GM21526 (cell line): Measurements from ENCODE around the gene IDE.
"Not testable (repeated sequence)": the region's sequence is repeated elsewhere in the genome, so short reads cannot be mapped to it uniquely, and the experiment has no call there.

Source experiments
- ATAC-seq: cut with Tn5 transposase; IDR thresholded peaks from one replicate; pipeline ENCODE4 v1.9.1; 2021; ENCODE audit warnings: moderate library complexity; ENCODE audit not compliant: unreplicated experiment, low FRiP score

The IDE gene

GRCh38 chr10:92502296-92502808, 71.5 kb downstream of the IDE start:
- no peak for ATAC-seq

DNA sequence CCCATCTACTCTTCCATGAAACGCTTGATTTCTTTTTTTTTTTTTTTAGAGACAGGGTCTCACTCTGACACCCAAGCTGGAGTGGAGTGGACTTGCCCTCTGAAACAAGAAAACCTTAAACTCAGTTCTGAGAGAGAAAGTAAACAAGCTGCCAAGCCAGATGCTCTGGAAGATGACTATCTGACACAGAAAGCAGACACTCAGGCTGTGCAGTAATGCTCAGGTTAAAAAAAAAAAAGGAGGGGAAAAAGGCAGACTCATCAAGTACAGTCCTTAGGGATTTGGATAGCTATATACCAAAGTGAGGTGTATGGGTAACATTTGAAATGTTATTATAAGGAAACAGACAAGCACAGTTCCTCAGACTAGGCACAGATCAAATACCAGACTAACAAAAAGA, 80.5 kb downstream of the IDE start:
- no peak for ATAC-seq

DNA sequence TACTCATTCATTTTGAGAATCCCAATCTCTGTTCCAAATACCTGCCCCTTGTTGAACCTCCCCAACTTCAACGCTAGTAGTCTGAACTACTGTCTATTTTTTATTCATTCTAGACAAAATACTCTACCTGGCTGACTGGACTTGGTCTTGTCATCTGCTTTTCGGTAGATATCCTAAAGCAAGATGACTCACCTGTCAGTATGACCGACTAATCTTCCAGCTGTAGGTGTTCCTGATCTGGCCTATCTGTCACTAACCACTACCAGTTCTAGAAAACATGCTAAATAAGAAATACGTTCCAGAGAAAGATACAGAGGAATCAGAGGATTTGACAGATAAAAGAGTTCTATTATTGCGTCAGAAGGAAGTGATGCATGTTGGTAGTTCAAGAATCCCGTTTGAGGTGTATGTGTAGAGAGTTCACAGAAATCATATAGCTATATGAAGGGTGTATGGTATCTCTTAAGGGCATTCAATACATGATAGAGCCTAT, 81.1 kb downstream of the IDE start:
- ATAC-seq, result no peak

DNA sequence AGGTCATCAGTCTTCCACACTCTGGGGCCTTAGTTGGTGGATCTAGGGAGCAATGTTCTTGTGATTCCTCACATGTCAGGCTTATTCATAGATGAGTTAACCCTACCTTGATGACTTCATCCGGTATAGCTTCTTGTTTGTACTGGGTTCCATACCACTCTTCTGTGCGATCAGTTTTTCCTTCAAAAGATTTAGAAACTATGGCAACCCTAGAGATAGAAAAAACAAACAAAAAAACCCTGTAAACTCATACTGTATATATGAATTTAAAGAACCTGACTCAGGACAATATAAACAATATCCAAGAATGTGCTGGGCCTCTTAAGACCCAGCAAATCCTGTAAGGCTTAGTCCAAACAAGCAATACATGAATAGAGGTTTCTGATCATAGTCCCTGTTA, 83.5 kb downstream of the IDE start:
- ATAC-seq, result no peak

GRCh38 chr10:92486637-92487036, 87.3 kb downstream of the IDE start:
- no peak for ATAC-seq

GRCh38 chr10:92483539-92483938, 90.4 kb downstream of the IDE start:
- no peak for ATAC-seq

DNA sequence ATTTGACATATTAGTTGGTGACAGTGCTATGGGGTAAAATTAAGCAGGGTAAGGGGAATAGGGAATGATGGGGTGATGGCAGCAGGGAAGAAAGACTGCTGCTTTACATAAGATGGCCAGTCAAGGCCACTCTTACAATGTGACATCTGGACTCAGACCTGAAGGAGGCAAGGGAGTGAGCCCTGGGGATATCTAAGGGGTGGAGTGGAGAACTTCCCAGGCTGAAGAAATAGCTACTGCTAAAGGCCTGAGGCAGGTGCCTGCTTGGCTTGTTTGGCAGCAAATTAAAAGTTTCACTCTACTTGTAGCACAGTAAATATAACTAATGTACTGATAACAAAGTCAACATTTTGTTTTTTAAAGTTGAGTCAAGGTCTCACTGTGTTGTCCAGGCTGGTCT, 93.5 kb downstream of the IDE start:
- ATAC-seq, result no peak

GRCh38 chr10:92479547-92479946, 94.3 kb downstream of the IDE start:
- ATAC-seq, result no peak

DNA sequence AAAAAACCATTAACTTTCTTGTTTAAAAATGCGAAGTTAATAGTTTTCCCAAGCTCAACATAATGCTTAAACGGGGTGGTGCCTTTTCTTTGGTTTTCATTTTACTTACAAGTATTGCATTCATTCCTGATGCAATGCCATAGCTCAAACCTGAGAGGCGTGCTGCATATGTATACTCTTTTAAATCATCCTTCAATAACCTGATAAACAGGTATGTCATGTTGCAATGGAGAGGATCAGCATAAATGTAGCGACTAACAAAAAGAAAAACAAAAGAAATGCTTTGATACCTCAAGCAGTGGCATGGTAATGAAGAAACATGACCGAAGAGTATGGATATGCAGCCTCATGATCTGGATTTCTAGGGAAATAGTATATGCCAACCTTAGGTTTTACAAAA, 95.4 kb downstream of the IDE start:
- ATAC-seq, result no peak

- no peak for ATAC-seq
Observed at GRCh38 chr10:92475357-92475868, 98.5 kb downstream of the IDE start.

DNA sequence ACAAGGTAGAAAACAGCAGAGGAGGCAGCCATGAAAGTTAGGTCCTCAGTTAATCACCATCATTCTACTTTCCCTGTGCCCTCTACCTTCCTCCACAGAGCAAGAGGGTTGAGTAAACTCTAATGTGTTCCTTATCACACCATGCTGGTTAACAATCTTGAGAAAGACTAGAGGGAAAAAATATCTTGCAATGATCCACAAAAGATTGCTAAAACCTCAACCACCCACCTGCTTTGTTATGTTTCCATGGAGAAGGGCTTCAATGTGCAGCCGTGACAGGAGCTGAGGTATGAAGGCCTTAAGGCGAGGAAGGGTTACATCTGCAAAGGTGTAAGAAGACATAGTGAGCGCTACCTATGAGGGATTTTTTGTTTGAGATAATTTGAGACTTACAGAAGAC, 103.9 kb downstream of the IDE start:
- no peak for ATAC-seq

- ATAC-seq, result no peak
Observed at GRCh38 chr10:92464364-92464763, 109.5 kb downstream of the IDE start.

DNA sequence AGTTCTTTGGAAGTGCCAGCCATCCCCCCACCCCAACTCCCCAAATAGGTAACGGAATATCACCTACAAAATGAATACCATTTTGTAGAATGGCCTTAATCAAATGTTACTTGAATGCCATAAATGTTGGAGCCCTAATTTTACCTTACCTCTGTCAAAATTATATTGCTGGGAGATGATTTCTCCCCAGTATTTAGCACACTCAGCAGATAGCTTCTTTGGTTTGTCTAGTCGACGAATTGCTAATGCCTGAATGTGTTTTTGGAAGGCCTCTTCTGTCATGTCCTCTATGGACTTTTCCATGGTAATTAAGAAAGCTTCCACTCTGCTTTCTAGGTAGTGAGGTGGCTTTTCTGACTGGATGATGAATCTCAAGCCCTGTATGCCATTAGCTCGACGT, 110.3 kb downstream of the IDE start:
- no peak for ATAC-seq

DNA sequence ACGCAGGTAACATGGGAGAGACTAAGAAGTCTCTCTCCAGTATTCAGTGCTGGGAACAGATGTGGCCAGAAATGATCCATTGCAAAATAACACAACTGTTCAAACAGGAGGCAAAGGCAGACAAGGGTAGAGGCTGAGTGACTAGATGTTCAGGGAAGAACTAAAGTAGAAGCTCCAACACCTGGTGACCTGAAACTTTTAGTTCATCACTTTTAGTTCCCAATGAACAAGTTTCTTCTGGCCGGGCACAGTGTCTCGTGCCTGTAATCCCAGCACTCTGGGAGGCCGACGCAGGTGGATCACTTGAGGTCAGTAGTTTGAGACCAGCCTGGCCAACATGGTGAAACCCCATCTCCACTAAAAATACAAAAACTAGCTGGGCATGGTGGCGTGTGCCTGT, 118.9 kb downstream of the IDE start:
- ATAC-seq, result not testable (repeated sequence)

DNA sequence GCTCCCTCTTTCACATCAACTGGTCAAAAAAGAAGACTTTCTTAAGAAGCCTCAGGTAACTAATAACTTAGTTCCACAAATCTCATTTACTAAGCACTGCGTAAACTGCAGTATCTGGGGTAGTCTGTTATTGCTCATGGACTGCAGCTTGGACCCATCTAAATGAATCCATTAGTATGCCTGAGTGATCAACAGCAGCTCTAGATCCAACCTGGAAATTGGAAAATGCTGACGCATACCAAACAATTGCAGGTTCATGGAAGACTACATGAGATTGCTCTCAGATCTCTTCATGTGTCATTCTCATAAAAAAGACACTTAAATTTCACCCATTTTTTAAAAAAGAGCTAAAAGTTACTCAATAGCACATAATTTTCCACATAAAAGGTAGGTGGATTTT, 121.6 kb downstream of the IDE start:
- no peak for ATAC-seq

DNA sequence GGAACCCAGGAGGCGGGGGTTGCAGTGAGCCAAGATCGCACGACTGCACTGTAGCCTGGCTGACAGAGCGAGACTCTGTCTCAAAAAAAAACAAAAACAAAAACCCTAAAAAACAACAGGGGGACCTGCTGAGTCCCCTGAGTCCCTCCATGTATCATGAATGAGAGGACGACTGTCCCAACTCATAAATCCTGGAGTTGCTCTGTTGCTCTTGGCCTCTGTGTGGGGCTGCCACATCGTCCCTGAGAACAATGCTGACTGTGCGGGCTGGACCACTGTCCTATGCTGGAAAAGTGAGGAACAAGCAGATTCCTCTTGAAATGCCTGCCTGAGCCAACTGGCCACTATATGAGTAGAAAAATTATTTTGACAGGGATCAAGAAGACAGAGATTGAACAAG, 122.5 kb downstream of the IDE start:
- ATAC-seq, result no peak

- ATAC-seq, result no peak
Observed at GRCh38 chr10:92450896-92451295, 123.0 kb downstream of the IDE start.

- no peak for ATAC-seq
Observed at GRCh38 chr10:92440578-92440977, 133.3 kb downstream of the IDE start.

DNA sequence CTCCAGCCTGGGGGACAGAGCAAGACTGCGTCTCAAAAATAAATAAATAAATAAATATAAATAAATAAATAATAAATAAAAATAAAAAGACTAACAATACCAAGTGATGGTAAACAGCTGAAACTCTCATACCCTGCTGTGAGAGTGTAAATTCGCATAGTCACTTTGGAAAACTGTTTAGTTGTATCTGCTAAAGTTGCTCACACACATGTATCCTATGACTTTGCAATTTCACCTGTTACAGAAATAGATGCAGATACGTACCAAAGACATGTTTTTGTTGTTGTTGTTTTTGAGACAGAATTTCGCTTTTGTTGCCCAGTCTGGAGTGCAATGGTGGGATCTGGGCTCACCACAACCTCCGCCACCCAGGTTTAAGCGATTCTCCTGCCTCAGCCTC, 135.7 kb downstream of the IDE start:
- ATAC-seq, result no peak

- ATAC-seq, result no peak
Observed at GRCh38 chr10:92436611-92437010, 137.3 kb downstream of the IDE start.

DNA sequence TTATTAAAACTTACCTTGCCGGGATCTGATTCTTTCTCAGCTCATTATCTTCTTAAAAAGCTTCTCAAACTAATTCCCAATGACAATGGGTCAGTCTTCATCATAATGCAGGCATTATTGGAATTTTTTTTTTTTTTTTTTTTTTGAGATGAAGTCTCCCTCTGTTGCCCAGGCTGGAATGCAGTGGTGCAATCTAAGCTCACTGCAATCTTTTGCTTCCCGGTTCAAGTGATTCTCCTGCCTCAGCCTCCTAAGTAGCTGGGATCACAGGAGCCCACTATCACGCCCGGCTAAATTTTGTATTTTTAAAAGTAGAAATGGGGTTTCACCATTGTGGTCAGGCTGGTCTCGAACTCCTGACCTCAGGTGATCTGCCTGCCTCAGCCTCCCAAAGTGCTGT, 137.8 kb downstream of the IDE start:
- not testable (repeated sequence) for ATAC-seq

- no peak for ATAC-seq
Observed at GRCh38 chr10:92434385-92434784, 139.5 kb downstream of the IDE start.

GRCh38 chr10:92432596-92432995, 141.3 kb downstream of the IDE start:
- ATAC-seq, result no peak
